ENCODE data around the gene XCR1. TPM values are rescaled to one million over a fixed set of nuclear protein-coding genes. Genes with fewer than 3 reads are reported as not detected.

XCR1 gene
- total and polyA plus RNA-seq, 2 donors, result 4.2 to 5.7 TPM

GRCh38 chr3:46031269-46031668 is 4.0 kb upstream of the XCR1 start:
- no peaks in the 10 kb centered on the region for H3K36me3 ChIP-seq (ENCODE audit: control insufficient read depth in 2 of 2, insufficient read depth in 2 of 2, low read length in 1 of 2)
- 72% methylated on average over 4 of the region's 4 CpGs for whole genome bisulfite sequencing

GRCh38 chr3:46030626-46031025 is 3.3 kb upstream of the XCR1 start:
- H3K4me1 ChIP-seq (ENCODE audit: control insufficient read depth in 2 of 2, insufficient read depth in 2 of 2, low read length in 2 of 2), result no peaks in the 10 kb centered on the region
- no peaks in the 10 kb centered on the region for H3K36me3 ChIP-seq (ENCODE audit: control insufficient read depth in 2 of 2, insufficient read depth in 2 of 2, low read length in 1 of 2)
- no peak for DNase-seq (ENCODE audit: low read depth in 6 of 9, low spot score in 9 of 9)
- H3K4me3 ChIP-seq (ENCODE audit: low read length in 2 of 2), result no peak overlapping the region
- 98% methylated on average over 6 of the region's 6 CpGs for WGBS
- H3K27me3 ChIP-seq (ENCODE audit: control insufficient read depth in 2 of 2, insufficient read depth in 1 of 2, low read length in 1 of 2), result no peaks in the 10 kb centered on the region
- peaks cover 3 to 39% of the 10 kb centered on the region in 2 donors for H3K9me3 ChIP-seq (ENCODE audit: control insufficient read depth in 2 of 2, insufficient read depth in 1 of 2, low read length in 1 of 2)
- H3K27ac ChIP-seq (ENCODE audit: low read depth in 1 of 2, low read length in 1 of 2), result no peak overlapping the region

More at GRCh38 chr3:46031269-46031668, 4.0 kb upstream of the XCR1 start:
- Histone ChIP-seq H3K27ac (ENCODE audit: low read depth in 1 of 2, low read length in 1 of 2) (no peak overlapping the region), H3K27me3 (ENCODE audit: control insufficient read depth in 2 of 2, insufficient read depth in 1 of 2, low read length in 1 of 2) (no peaks in the 10 kb centered on the region), H3K9me3 (ENCODE audit: control insufficient read depth in 2 of 2, insufficient read depth in 1 of 2, low read length in 1 of 2) (peaks cover 3 to 39% of the 10 kb centered on the region in 2 donors), H3K4me3 (ENCODE audit: low read length in 2 of 2) (no peak overlapping the region), H3K4me1 (ENCODE audit: control insufficient read depth in 2 of 2, insufficient read depth in 2 of 2, low read length in 2 of 2) (no peaks in the 10 kb centered on the region)
- no peak for DNase-seq (ENCODE audit: low read depth in 6 of 9, low spot score in 9 of 9)

GRCh38 chr3:46029953-46030543 is 2.8 kb upstream of the XCR1 start:
- 67% methylated on average over 1 of the region's 1 CpG for WGBS
- no peak overlapping the region for H3K27ac ChIP-seq (ENCODE audit: low read depth in 1 of 2, low read length in 1 of 2)
- DNase-seq (ENCODE audit: low read depth in 6 of 9, low spot score in 9 of 9), result no peak
- no peaks in the 10 kb centered on the region for H3K36me3 ChIP-seq (ENCODE audit: control insufficient read depth in 2 of 2, insufficient read depth in 2 of 2, low read length in 1 of 2)
- H3K9me3 ChIP-seq (ENCODE audit: control insufficient read depth in 2 of 2, insufficient read depth in 1 of 2, low read length in 1 of 2), result peaks cover 3 to 39% of the 10 kb centered on the region in 2 donors
- no peaks in the 10 kb centered on the region for H3K27me3 ChIP-seq (ENCODE audit: control insufficient read depth in 2 of 2, insufficient read depth in 1 of 2, low read length in 1 of 2)
- H3K4me3 ChIP-seq (ENCODE audit: low read length in 2 of 2), result no peak overlapping the region
- H3K4me1 ChIP-seq (ENCODE audit: control insufficient read depth in 2 of 2, insufficient read depth in 2 of 2, low read length in 2 of 2), result no peaks in the 10 kb centered on the region

GRCh38 chr3:46027736-46028397 is 584 bp upstream of the XCR1 start:
- no peak overlapping the region for H3K4me3 ChIP-seq (ENCODE audit: low read length in 2 of 2)
- H3K4me1 ChIP-seq (ENCODE audit: control insufficient read depth in 2 of 2, insufficient read depth in 2 of 2, low read length in 2 of 2), result no peaks in the 10 kb centered on the region
- DNase-seq (ENCODE audit: low read depth in 6 of 9, low spot score in 9 of 9), result peak in 1 of 9 donors; percentile 32
- WGBS, result 96% methylated on average over 6 of the region's 6 CpGs
- no peaks in the 10 kb centered on the region for H3K36me3 ChIP-seq (ENCODE audit: control insufficient read depth in 2 of 2, insufficient read depth in 2 of 2, low read length in 1 of 2)
- peaks cover 4 to 39% of the 10 kb centered on the region in 2 donors for H3K9me3 ChIP-seq (ENCODE audit: control insufficient read depth in 2 of 2, insufficient read depth in 1 of 2, low read length in 1 of 2)
- no peak overlapping the region for H3K27ac ChIP-seq (ENCODE audit: low read depth in 1 of 2, low read length in 1 of 2)
- no peaks in the 10 kb centered on the region for H3K27me3 ChIP-seq (ENCODE audit: control insufficient read depth in 2 of 2, insufficient read depth in 1 of 2, low read length in 1 of 2)

GRCh38 chr3:46025139-46025538 is 2.1 kb downstream of the XCR1 start:
- no peak overlapping the region for H3K4me3 ChIP-seq (ENCODE audit: low read length in 2 of 2)
- H3K27ac ChIP-seq (ENCODE audit: low read depth in 1 of 2, low read length in 1 of 2), result no peak overlapping the region
- DNase-seq (ENCODE audit: low read depth in 6 of 9, low spot score in 9 of 9), result no peak
- peaks cover 0 to 3% of the 10 kb centered on the region in 2 donors for H3K4me1 ChIP-seq (ENCODE audit: control insufficient read depth in 2 of 2, insufficient read depth in 2 of 2, low read length in 2 of 2)
- WGBS, result 89% methylated on average over 1 of the region's 1 CpG
- H3K36me3 ChIP-seq (ENCODE audit: control insufficient read depth in 2 of 2, insufficient read depth in 2 of 2, low read length in 1 of 2), result no peaks in the 10 kb centered on the region
- no peaks in the 10 kb centered on the region for H3K27me3 ChIP-seq (ENCODE audit: control insufficient read depth in 2 of 2, insufficient read depth in 1 of 2, low read length in 1 of 2)
- peaks cover 2 to 20% of the 10 kb centered on the region in 2 donors for H3K9me3 ChIP-seq (ENCODE audit: control insufficient read depth in 2 of 2, insufficient read depth in 1 of 2, low read length in 1 of 2)

GRCh38 chr3:46024131-46024530 is 3.2 kb downstream of the XCR1 start:
- peaks cover 2 to 20% of the 10 kb centered on the region in 2 donors for H3K9me3 ChIP-seq (ENCODE audit: control insufficient read depth in 2 of 2, insufficient read depth in 1 of 2, low read length in 1 of 2)
- 59% methylated on average over 3 of the region's 3 CpGs for WGBS
- no peaks in the 10 kb centered on the region for H3K27me3 ChIP-seq (ENCODE audit: control insufficient read depth in 2 of 2, insufficient read depth in 1 of 2, low read length in 1 of 2)
- peaks cover 0 to 3% of the 10 kb centered on the region in 2 donors for H3K4me1 ChIP-seq (ENCODE audit: control insufficient read depth in 2 of 2, insufficient read depth in 2 of 2, low read length in 2 of 2)
- H3K4me3 ChIP-seq (ENCODE audit: low read length in 2 of 2), result no peak overlapping the region
- DNase-seq (ENCODE audit: low read depth in 6 of 9, low spot score in 9 of 9), result no peak
- H3K27ac ChIP-seq (ENCODE audit: low read depth in 1 of 2, low read length in 1 of 2), result no peak overlapping the region
- no peaks in the 10 kb centered on the region for H3K36me3 ChIP-seq (ENCODE audit: control insufficient read depth in 2 of 2, insufficient read depth in 2 of 2, low read length in 1 of 2)

- Histone ChIP-seq H3K9me3 (ENCODE audit: control insufficient read depth in 2 of 2, insufficient read depth in 1 of 2, low read length in 1 of 2) (peaks cover 2 to 17% of the 10 kb centered on the region in 2 donors), H3K27me3 (ENCODE audit: control insufficient read depth in 2 of 2, insufficient read depth in 1 of 2, low read length in 1 of 2) (no peaks in the 10 kb centered on the region), H3K27ac (ENCODE audit: low read depth in 1 of 2, low read length in 1 of 2) (no peak overlapping the region), H3K4me1 (ENCODE audit: control insufficient read depth in 2 of 2, insufficient read depth in 2 of 2, low read length in 2 of 2) (peaks cover 0 to 3% of the 10 kb centered on the region in 2 donors), H3K36me3 (ENCODE audit: control insufficient read depth in 2 of 2, insufficient read depth in 2 of 2, low read length in 1 of 2) (no peaks in the 10 kb centered on the region), H3K4me3 (ENCODE audit: low read length in 2 of 2) (no peak overlapping the region)
- no peak for DNase-seq (ENCODE audit: low read depth in 6 of 9, low spot score in 9 of 9)
- 96% methylated on average over 34 of the region's 34 CpGs for WGBS
Measured at GRCh38 chr3:46022909-46023785, 4.1 kb downstream of the XCR1 start.

GRCh38 chr3:46021516-46021915 is 5.8 kb downstream of the XCR1 start:
- Histone ChIP-seq H3K4me3 (ENCODE audit: low read length in 2 of 2) (no peak overlapping the region), H3K9me3 (ENCODE audit: control insufficient read depth in 2 of 2, insufficient read depth in 1 of 2, low read length in 1 of 2) (peaks cover 1 to 2% of the 10 kb centered on the region in 2 donors), H3K36me3 (ENCODE audit: control insufficient read depth in 2 of 2, insufficient read depth in 2 of 2, low read length in 1 of 2) (no peaks in the 10 kb centered on the region), H3K27me3 (ENCODE audit: control insufficient read depth in 2 of 2, insufficient read depth in 1 of 2, low read length in 1 of 2) (no peaks in the 10 kb centered on the region), H3K4me1 (ENCODE audit: control insufficient read depth in 2 of 2, insufficient read depth in 2 of 2, low read length in 2 of 2) (peaks cover 0 to 3% of the 10 kb centered on the region in 2 donors), H3K27ac (ENCODE audit: low read depth in 1 of 2, low read length in 1 of 2) (no peak overlapping the region)
- WGBS, result 98% methylated on average over 8 of the region's 8 CpGs
- no peak for DNase-seq (ENCODE audit: low read depth in 6 of 9, low spot score in 9 of 9)
